Left ventricle myocardium superior (tissue), 1 donor: ENCODE measurements around the gene ADCY9. TPM values are rescaled to one million over a fixed set of nuclear protein-coding genes. Genes with fewer than 3 reads are reported as not detected.
"Not testable (repeated sequence)": the region's sequence is repeated elsewhere in the genome, so short reads cannot be mapped to it uniquely, and the experiment has no call there.

Experiments used
- ATAC-seq: fragments of 200-7000 bp; cut with Tn5 transposase; one replicate; pipeline ENCODE4 v1.9.1; 2020; ENCODE audit warnings: mild to moderate bottlenecking, moderate library complexity
- DNase-seq: peaks from one replicate; pipeline ENCODE4 v3.0.0-alpha.2; 2020
- intact Hi-C: fragments of 100-400 bp; cut with micrococcal nuclease; formaldehyde crosslinking; loops from one replicate; pipeline ENCODE4 v1.11.0; 2022
- long read RNA-seq: library from polyadenylated mRNA; unstranded; transcript quantifications from one replicate; pipeline ENCODE4 v2.0.0, GENCODE V29; 2021
- total RNA-seq: library from RNA; stranded (reverse); fragmentation: NEBNext Ultra II Directional; extraction: Animal tissue kit (Norgen Biotek cat#: 25700); gene quantifications from one replicate; pipeline ENCODE4 v1.2.1, GENCODE V29; 2021
- donor health status: DM: no; HTN: yes; CAD: no; lungs with severe emphysema.

Gene ADCY9
- 53.5 TPM for total RNA-seq
- long read RNA-seq, full-length matches to known transcripts, result 1 of 26 reads
- long read RNA-seq, partial matches to known transcripts, result 5 of 26 reads
- long read RNA-seq, other reads (novel, unspliced or antisense), result 20 of 26 reads

DNA sequence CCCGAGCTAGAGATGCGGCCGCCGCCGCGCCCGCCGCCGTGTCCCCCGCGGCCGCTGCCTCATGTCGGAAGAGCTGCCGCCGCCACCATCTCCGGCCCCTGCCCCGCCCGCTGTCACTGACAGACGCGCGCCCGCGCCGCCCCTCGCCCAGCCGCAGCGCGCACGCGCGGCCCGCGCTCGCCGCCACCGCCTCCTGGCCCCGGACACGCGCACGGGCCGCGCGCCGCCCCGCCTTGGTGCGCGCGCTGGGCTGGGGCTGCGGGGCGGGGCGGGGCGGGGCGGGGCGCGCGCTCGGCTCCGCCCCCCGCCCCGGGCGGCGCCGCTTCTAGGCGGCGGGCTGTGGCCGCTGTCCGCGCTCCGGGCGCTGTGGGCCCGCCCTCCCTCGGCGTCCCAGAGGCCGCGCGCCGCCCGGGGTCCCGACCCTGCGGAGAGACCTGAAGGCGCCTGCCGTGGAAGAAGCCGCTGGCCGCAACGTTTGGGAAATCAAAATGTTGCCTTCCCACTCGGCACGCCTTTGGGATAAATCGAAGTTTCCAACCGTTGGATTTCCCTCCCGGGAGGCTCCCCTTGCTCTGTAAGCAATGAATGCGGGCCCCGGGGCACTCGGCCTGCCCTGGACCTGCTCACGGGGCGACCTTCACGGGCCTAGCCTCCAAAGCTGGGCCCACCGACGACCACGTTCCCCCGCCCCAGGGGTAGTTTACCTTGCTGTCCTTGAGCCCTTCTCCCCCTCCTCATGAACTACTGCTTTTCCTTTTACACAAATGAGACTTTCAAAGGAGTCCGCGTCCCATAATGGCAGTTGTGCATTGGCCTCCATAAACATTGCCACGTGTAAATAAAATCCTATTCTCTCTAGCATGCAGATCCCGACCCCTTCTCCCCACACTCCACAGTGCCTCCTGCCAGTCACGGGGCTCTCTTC lies at the start of gene ADCY9:
Gene ADCY9, minus strand, starts transcription at position 118 of the 925 bp plus-strand sequence. CDS start 1,000 bp downstream, outside the sequence.
- ATAC-seq, result peak; percentile 81
- intact Hi-C loops, result no loop called here

DNA sequence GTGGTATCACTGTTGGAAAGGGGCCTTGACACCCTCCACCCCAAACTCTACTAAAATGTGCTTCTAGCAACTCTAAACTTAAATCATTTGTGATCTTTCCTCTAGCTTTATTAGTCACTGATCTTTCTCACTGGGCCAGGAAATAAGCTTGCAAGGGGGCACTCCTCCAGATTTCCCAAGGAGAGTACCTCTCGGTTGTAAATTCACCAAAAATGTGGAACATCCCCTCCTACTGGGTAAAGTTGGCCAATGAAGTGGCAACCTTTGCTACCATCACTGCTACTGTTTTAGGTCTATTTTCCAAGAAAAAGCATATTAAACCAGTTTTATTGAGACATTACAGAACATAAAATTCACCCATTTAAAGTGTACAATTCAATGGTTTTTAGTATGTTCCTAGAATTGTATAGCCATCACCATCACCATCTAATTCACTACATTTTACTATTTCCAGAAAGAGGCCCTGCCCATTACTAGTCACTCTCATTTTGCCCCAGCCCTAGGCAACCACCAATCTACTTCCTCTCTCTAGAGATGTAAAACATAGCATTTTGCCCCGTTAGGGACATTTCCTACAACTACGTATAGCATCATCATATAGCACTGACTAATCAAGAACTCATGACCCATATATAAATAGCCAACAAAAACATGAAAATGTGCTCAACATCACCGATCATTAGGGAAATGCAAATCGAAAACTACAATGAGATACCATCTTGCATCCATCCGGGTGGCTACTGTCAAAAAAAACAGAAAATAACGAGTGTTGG lies 44.6 kb upstream of the ADCY9 start:
- ATAC-seq, result no peak
- intact Hi-C loops, result no loop called here
- DNase-seq, result no peak

More for the DNA sequence above, at the start of gene ADCY9:
- DNase-seq, result peak; percentile 93

DNA sequence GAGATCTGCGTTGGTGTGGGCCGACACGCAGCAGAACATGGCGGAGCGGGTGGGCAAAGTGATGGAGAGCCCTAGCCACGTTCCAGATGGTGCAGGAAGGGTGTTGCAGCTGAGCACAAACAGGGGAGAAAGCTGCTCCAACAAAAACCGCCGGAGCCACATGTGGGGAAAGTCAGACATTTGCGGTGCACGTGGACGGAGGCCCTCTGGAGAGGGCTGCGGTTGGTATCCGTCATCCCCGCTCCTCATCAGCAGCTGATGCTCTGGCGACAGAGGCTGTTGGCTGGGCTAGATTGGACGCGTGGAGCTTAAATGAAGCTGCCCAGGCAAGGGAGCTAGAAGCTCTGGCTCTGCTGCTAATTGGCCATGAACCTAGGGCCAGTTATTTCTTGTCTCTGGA lies 43.5 kb upstream of the ADCY9 start:
- ATAC-seq (no peak), DNase-seq (no peak)
- intact Hi-C loops, result no loop called here

DNA sequence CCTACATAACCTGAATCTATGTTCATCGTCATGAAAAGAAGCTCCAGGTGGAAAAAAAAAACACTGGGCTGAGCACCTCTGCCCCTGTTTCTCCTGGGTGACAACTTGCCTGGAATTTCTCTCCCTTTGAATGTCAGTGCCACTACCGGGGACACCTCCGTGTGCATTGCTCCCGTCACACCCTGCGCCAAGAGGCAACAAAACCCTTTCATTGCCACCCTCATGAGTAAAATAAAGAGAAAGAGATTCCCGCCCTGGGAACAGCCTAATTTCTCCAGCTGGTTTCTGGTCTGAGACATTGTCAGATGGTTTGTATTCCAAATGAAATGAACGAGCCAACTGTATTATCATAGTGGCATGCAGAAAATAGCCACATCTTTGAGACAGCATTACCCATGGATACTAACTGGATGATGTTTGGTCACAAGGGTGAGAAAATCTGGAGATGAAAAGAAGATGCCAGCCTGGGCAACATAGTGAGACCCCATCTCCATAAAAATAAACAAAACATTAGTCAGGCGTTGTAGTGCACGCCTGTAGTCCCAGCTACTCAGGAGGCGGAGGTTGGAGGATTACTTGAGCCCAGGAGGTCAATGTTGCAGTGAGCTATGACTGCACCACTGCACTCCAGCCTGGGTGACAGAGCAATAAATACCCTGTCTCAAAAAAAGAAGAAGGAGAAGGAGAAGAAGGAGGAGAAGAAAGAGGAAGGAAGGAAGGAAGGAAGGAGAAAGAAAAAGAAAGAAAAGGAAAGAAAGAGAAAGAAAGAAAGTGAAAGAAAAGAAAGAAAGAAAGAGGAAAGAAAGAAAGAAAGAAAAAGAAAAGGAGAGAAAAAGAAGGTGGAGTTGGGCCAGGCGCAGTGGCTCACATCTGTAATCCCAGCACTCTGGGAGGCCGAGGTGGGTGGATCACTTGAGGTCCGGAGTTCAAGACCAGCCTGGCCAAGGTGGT lies 42.2 kb upstream of the ADCY9 start:
- DNase-seq, result no peak
- ATAC-seq, result no peak
- intact Hi-C loops, result no loop called here

DNA sequence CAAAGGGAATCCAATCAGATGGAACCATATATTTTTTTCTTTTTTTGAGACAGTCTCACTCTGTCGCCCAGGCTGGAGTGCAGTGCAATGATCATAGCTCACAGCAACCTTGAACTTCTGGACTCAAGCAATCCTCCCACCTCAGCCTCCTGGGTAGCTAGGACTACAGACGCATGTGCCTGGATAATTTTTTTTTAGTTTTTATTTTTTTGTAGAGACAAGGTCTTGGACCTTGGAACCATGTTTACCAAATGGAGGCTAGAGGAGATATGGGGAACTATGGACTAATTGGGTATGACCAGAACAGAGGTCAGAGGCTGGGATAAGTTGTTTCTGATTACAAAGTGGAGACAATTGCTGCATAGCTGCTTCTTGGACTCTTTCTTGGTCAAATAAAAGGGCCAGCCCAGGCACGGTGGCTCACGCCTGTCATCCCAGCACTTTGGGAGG lies 41.2 kb upstream of the ADCY9 start:
- DNase-seq, result no peak
- ATAC-seq, result no peak
- intact Hi-C loops, result no loop called here

DNA sequence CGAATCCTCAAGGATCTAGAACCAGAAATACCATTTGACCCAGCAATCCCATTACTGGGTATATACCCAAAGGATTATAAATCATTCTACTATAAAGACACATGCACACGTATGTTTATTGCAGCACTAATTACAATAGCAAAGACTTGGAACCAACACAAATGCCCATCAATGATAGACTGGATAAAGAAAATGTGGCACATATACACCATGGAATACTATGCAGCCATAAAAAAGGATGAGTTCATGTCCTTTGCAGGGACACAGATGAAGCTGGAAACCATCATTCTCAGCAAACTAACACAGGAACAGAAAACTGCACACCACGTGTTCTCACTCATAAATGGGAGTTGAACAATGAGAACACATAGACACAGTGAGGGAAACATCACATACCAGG lies 40.3 kb upstream of the ADCY9 start:
- ATAC-seq, intact Hi-C loops, DNase-seq: not testable (repeated sequence)

DNA sequence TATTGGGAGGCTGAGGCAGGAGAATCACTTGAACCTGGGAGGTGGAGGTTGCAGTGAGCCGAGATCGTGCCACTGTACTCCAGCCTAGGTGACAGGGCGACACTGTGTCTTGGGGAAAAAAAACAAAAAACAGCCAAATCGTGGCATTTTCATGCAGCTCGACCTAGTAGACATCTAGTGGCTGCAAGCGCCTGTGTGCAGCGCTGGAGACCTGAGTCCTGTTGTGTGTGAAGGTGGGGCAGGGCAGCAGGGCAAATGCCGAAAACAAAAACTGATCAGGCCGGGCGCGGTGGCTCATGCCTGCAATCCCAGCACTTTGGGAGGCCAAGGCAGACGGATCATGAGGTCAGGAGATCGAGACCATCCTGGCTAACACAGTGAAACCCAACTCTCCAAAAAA lies 37.1 kb upstream of the ADCY9 start:
- DNase-seq, ATAC-seq, intact Hi-C loops: not testable (repeated sequence)

DNA sequence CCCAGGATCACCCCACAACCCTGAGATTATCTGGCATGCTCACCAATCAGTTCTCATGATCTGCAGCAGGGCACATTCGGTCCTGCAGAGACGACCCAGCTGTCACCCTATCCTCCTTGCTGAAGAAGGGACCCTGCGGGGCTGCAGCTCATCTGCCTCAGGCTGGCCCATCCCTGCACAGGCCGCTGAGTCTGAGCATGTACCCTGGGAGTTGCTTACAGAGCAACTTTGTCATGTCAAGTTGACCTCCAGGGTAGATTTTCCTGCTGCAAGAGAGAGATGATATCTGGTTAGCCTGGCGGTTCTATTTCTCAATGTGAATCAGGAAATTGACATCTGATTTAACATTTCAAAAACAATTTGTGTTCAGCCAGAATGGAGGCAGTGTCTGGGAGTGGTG lies 36.0 kb upstream of the ADCY9 start:
- ATAC-seq (no peak), DNase-seq (no peak)
- intact Hi-C loops, result no loop called here

DNA sequence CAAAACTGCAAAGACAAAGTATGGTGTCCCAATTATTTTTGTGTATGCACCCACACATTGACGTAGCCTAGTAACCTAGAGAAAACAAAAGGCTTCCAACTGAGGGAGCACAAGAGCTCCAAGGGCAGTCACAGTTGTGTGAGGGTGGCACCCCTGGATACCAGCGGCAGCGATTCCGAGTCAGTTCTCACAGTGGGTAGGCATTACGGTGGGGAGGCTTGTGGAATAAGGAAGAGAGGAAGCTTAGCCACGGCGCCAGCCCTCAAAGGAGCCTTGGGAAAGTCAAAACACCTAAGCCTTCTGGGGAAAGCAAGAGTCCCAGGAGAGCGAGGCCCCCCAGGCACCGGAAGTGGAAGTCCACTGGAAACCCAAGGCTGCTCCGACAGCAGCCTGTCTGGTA lies 31.0 kb upstream of the ADCY9 start:
- ATAC-seq (no peak), DNase-seq (no peak)
- intact Hi-C loops, result no loop called here

DNA sequence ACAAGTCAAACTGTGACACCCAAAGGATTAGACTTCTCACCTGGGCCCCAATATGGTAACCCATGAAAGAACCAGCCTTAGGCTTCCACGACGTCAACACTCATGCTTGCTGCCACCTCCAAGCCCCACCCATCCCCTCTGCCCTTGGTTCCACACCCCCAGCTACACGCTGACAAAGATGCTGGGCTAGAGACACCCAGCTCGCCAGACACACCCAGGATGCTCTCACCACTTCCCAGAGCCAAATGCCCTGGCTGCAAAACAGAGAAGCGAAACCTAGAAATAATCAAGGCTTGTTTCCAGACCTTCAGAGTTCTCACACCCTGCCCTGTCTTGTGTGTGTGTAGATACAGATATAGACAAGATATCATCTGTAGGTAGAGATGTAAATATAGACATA lies 26.0 kb upstream of the ADCY9 start:
- ATAC-seq (no peak), DNase-seq (no peak)
- intact Hi-C loops, result no loop called here

DNA sequence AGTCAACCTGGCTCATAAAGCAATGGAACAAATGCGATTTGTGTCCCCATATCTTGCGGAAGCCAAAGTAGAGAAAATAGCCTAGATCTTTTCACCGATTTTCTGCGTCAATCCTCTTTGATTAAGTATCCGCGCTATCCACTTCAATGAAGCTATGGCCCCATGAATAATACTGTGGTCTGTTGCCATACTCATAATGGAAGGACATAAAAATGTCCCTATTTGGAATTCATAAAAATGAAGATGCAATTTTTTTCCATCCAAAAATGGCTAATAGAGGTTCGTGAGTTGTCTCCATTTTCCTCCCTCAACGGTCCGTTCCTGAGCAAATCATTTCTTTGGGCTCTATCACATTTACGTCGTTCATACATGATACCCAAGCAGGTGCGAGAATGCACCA lies 25.4 kb upstream of the ADCY9 start:
- intact Hi-C loops, result no loop called here
- DNase-seq (no peak), ATAC-seq (no peak)

DNA sequence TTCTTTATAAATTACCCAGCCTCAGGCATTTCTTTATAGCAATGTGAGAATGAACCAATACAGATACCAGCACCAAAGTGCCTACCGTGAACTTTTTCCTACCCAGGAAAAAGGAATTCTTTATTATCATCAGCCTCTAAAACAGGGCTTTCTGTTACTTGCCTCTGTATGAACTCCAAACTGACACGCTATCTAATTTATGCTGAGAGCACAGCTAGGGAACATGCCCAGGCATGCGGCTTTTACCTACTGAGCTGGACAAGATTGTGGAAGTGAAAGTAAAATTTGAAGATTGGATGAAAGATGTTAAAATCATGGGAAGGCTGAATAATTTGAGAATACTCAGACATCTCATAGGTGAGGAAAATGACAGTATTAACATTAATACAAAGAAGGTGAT lies 24.4 kb upstream of the ADCY9 start:
- intact Hi-C loops, result no loop called here
- DNase-seq (no peak), ATAC-seq (no peak)

DNA sequence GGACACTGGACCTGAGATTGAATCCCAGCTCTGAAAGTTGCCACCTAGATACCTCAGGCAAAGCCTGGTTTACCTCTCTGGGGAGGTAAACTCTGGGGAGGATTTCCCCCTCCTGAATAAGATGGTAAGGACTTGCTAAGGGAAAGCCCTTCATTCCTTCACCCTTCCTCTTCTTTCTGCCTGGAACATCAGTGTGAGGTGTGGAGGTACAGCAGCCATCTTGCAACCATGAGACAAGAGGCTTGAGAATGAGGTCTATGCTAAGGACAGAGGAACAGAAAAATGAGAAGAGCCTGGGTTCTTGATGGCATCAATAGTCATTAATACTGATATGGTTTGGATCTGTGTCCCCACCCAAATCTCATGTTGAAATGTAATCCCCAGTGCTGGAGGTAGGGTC lies 23.7 kb upstream of the ADCY9 start:
- ATAC-seq (no peak), DNase-seq (no peak)
- intact Hi-C loops, result no loop called here

DNA sequence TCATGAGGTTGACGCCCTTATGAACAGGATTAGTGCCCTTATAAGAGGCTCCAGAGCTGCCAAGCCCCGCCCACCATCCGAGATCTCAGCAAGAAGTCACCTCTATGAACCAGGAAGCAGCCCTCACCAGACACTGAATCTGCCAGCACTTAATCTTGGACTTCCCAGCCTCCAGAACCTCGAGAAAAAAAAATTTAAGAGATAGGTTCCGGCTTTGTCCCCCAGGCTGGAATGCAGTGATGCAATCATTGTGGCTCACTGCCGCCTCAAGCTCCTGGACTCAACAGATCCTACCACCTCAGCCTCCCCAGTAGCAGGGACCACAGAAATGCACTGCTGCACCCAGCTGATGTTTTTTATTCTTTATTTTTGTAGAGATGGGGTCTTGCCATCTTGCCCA lies 22.5 kb upstream of the ADCY9 start:
- ATAC-seq, result no peak
- intact Hi-C loops, result no loop called here
- no peak for DNase-seq

DNA sequence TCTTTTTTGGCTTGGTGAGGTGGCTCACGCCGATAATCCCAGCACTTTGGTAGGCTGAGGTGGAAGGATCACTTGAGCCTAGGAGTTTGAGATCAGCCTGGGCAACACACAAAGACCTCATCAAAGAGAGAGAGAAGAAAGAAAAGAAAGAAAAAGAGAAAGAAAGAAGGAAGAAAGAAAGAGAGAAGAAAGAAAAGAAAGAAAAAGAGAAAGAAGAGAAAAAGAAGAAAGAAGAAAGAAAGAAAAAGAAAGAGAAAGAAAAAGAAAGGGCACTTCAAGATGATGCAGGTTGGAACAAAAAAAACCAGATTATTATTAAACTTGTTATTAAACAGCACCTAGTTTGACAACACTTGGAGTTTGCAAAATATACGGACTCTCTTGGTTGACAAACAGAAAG lies 21.2 kb upstream of the ADCY9 start:
- intact Hi-C loops, result no loop called here
- no peak for ATAC-seq
- no peak for DNase-seq

DNA sequence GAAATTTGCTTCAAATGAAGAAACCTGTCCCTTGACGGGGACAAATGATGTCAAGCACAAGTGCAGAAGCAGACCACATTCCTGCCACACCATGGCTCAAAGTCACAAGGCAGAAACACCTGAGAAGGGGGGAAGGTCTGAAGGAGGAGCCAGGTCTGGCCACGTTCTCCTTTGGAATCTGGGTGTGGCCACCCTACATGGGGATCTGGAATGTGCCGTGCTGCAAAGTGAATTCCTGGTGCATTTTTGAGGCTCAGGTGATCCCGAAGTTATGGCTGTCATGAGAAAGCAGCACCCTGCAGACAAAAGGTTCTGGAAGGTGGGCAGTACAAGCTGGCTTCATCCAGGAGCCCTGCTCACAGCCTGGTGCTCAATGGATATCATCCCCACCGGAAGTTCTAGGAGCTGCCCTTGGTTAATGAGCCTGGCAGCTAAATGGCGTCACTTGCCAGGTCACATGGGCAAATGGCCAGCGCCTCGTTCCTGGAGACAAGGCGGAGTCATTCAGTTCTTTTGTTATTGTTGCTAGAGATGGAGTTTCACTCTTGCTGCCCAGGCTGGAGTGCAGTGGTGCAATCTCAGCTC lies 20.1 kb upstream of the ADCY9 start:
- intact Hi-C loops, result no loop called here
- ATAC-seq (no peak), DNase-seq (no peak)

DNA sequence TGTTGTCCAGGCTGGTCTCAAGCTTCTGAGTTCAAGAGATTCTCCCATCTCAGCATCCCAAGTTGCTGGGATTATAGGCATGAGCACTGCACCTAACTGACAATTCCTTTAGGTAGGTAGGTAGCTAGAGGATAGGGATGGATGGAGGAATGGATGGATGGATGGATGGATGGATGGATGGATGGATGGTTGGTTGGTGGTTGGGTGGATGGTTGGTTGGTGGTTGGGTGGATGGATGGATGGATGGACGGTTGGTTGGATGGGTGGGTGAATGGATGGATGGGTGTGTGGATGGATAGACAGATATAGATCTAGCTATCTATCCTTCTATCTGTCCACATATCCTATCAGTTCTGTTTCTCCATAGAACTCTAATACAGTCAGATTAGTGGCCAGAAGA lies 19.3 kb upstream of the ADCY9 start:
- no peak for ATAC-seq
- intact Hi-C loops, result no loop called here

DNA sequence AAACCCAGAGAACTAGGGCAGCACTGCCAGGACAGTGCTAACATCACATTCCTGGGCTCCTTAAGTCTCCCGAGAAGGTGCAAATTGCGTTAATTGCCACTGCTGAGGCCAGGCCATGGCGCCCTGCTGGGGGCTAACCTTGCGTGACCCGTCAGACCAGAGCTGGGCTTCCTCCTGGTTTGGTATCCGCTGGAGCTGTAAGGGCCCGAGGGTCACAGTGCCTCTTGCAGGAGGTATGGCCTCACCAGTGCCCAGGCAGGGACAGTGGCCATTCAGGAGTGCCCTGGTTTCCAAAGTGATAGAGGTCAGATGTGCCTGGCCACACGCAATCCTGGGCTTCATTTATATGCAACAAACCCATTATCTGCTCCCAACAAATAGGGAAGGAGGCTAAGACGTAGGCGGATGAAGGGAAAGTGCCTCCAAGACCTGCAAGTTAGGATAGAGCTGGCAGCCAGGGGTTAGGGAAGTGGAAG lies 17.7 kb upstream of the ADCY9 start:
- intact Hi-C loops, result no loop called here
- ATAC-seq (no peak), DNase-seq (no peak)

More for the DNA sequence above, 19.3 kb upstream of the ADCY9 start:
- DNase-seq, result no peak

DNA sequence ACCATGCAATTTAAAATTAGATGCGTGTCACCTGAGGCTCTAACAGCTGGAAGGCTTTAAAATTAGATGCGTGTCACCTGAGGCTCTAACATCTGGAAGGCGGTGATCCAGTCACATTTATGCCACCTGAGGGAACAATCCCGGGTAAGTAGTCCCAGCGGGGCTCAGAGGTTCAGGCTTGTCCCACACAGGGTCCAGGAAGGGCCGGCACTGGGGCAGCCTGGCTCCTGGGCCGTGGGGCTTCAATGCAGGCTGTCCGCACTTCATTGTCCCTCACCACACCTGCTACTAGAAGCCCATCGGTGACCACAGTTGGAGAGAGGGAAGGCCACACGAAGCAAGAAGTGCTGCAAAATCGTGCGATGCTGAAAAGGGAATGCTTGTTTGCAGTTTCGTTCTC lies 15.4 kb upstream of the ADCY9 start:
- ATAC-seq, result no peak
- DNase-seq, result no peak
- intact Hi-C loops, result no loop called here
